Gastroesophageal sphincter (tissue), 3 donors: Measurements from ENCODE around the gene BARHL1.

Experiments used
- EP300 ChIP-seq: sonication (generic); formaldehyde crosslinking; IDR thresholded peaks from one replicate; pipeline ENCODE4 v1.6.1; 2017; ENCODE audit warnings: antibody characterized with exemption, mild to moderate bottlenecking
- POLR2A ChIP-seq, 2 donors: fragments of 450-650 bp; IDR thresholded peaks; one replicate each; pipeline ENCODE4 v1.6.1; 2017; ENCODE audit warnings: antibody characterized with exemption in 2 of 2, mild to moderate bottlenecking in 2 of 2, moderate library complexity in 1 of 2
- POLR2AphosphoS5 ChIP-seq: sonication (generic); formaldehyde crosslinking; IDR thresholded peaks from one replicate; pipeline ENCODE4 v1.6.1; 2017; ENCODE audit warnings: antibody characterized with exemption
- TF ChIP-seq, protein P1 (sequence below), 4 experiments: fragments of 200-600 bp in 2 of 4; fragments of 450-650 bp in 2 of 4; sonication (generic) in 1 of 4; IDR thresholded peaks; one replicate each; pipeline ENCODE4 v1.5.1; 2017 to 2019; ENCODE audit warnings: antibody characterized with exemption in 4 of 4, mild to moderate bottlenecking in 2 of 4, moderate library complexity in 2 of 4

GRCh38 chr9:132609184-132609583 is 26.8 kb downstream of the BARHL1 start:
- TF ChIP-seq EP300 (no peak), POLR2A (IDR thresholded peaks at IDR 0.05) (no peak), POLR2AphosphoS5 (no peak)
- TF ChIP-seq, protein P1, sequence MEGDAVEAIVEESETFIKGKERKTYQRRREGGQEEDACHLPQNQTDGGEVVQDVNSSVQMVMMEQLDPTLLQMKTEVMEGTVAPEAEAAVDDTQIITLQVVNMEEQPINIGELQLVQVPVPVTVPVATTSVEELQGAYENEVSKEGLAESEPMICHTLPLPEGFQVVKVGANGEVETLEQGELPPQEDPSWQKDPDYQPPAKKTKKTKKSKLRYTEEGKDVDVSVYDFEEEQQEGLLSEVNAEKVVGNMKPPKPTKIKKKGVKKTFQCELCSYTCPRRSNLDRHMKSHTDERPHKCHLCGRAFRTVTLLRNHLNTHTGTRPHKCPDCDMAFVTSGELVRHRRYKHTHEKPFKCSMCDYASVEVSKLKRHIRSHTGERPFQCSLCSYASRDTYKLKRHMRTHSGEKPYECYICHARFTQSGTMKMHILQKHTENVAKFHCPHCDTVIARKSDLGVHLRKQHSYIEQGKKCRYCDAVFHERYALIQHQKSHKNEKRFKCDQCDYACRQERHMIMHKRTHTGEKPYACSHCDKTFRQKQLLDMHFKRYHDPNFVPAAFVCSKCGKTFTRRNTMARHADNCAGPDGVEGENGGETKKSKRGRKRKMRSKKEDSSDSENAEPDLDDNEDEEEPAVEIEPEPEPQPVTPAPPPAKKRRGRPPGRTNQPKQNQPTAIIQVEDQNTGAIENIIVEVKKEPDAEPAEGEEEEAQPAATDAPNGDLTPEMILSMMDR (IDR thresholded peaks at IDR 0.05): no peak
